Ovary (tissue), 3 donors: ENCODE data around the gene TMEM88.

Source experiments
- EP300 ChIP-seq: sonication (generic); formaldehyde crosslinking; IDR thresholded peaks from one replicate; pipeline ENCODE4 v1.6.1; 2017; ENCODE audit warnings: antibody characterized with exemption
- POLR2A ChIP-seq: fragments of 450-650 bp; IDR thresholded peaks from one replicate; pipeline ENCODE4 v1.6.1; 2017; ENCODE audit warnings: antibody characterized with exemption, mild to moderate bottlenecking, moderate library complexity
- TF ChIP-seq, protein P1 (sequence below), 3 donors: fragments of 450-650 bp in 2 of 3; fragments of 200-600 bp in 1 of 3; IDR thresholded peaks; one replicate each; pipeline versions ENCODE4 v1.5.1 to v1.8.0; 2016 to 2022; ENCODE audit warnings: antibody characterized with exemption in 3 of 3, mild to moderate bottlenecking in 1 of 3
- donor health status: DM: no; HTN: no; CAD: no.

DNA sequence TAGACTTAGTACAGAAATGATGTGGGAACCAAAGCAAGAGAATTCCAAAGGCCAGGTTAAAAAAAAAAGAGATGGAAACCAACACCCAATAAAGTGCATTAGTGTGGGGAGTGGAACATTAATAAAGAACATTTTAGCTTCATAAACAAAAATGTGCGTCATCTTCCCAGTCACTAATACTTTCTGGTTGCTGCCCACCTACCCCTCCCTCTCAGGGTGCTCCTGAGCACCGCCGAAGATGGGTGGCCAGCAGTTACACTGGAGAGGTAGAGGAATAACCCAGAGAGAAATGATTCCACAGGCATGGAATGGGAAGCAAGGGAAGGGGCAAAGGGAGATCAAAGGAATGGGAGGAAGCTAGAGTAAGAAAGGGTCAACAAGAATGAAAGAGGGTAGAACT is 27.8 kb downstream of the TMEM88 start:
- TF ChIP-seq, protein P1, sequence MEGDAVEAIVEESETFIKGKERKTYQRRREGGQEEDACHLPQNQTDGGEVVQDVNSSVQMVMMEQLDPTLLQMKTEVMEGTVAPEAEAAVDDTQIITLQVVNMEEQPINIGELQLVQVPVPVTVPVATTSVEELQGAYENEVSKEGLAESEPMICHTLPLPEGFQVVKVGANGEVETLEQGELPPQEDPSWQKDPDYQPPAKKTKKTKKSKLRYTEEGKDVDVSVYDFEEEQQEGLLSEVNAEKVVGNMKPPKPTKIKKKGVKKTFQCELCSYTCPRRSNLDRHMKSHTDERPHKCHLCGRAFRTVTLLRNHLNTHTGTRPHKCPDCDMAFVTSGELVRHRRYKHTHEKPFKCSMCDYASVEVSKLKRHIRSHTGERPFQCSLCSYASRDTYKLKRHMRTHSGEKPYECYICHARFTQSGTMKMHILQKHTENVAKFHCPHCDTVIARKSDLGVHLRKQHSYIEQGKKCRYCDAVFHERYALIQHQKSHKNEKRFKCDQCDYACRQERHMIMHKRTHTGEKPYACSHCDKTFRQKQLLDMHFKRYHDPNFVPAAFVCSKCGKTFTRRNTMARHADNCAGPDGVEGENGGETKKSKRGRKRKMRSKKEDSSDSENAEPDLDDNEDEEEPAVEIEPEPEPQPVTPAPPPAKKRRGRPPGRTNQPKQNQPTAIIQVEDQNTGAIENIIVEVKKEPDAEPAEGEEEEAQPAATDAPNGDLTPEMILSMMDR (IDR thresholded peaks at IDR 0.05): no peak
- TF ChIP-seq POLR2A (no peak), EP300 (no peak)
